HUDEP-2 (cell line): Measurements from ENCODE around the gene RBX1.

Experiments
- DNase-seq, 76 experiments: peaks; one replicate each; lab custom pipeline; 2025; ENCODE audit not compliant: unreplicated experiment in 76 of 76; lab: John Stamatoyannopoulos, UW

The RBX1 gene

DNA sequence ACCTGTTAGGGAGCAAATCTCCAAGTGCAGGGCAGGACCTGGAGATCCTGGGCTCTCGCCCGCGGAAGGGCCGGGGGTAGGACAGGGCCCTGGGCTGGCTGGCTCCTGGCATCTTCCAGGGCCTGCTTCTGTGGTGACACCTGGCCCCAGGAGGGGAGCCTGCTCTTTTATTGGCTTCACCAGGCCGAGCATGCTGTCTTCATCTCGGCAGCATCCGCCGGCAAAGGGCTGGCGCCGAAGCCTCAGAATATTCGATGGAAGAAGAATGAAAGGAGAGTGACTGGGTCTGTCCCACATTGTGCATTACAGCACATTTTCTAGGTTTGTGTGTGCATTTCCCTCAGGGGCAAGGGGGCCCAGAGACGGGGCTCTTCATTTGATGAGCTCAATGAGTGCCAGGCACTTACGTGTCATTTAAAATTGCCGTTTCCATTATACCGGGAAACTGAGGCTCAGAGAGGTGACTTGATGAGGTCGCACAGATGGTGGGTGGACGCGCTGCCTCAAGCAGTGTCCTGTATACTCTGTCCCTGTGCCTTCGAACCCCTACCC is 70.0 kb downstream of the RBX1 start:
- peak in 4 of 76 experiments; percentile 1 to 27 (median 16) for DNase-seq

DNA sequence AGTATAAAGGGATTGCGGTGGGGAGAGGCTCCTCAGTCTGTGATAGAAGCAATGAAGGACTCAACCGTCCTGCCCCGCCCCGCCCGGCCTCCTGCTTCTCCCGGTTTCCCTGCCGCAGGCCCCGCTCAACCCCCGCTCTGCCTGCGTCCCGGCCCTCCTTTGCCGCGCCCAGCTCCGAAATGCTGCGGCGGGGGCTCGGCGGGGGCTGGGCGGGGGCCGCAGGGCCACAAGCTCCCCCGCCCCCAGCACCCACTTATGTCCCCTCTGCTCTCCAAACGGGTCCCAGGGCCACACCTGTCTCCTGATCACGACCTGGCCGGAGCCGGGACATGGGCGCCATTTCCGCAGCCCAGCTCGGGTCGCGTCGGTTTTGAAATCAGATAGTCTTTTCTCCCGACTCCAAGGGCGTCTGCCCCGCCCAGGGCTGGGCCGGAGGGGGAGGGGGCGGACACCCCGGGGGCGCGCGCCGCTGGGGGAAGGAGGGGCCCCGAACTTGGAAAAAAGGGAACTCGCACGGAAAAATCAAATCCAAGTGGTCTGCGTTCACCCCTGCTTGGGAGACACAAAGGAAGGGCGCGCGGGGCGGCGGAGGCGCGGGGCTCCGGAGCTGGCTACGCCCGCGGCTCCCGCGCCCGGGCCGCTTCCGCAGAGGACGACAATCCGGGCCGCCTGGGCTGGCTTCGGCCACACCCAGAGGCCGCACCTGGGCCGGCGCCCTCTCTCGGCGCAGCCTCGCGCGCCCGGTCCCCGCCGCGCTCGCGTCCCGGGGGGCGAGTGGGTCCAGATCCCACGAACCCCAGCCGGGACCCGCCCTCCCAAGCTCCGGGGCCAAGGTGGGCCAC is 70.7 kb downstream of the RBX1 start:
- DNase-seq = peak in 65 of 76 experiments; percentile 7 to 82 (median 54)

DNA sequence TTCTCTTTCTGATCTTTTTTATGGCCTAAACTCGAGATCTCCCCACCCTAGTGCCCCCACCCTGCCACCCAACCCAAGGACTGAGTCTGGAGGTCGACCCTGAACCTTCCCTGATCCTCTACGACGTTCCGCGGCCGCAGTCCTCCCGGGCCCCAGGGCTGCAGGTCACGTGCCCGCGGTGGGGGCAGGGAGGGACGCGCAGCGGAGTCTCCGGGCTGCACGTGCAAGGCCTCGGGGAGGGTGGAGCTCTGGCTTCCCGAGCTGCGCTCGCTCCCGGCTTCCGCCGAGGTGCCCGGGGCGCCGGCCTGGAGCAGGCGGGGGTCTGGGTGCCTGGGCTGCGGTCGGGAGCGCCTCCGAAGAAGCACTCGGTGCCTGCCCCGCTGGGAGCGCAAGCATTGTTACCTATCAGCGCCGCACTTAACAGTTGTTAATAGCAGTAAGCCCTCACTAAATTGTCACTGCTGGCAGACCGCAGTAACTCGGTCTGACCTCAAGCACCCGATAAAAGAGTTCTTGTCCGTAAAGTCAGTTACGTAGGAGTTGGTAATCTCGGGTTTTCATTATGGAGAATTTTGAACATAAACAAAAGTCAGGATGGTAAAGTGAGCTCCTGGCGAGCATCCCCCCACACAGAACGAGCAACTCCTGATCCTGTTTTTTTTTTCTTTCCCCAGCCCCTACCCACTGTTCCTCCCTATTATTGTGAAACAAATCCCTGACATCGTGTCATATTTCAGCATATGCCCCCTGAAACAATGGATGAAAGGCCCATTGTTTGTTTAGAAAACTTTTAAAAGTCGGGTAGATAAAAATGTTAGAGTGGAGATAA is 71.5 kb downstream of the RBX1 start:
- DNase-seq = peak in 75 of 76 experiments; percentile 39 to 92 (median 83)
